MM.1S (cell line): ENCODE results near the gene CEACAM6.

Source experiments
- EZH2 ChIP-seq: fragments of 300-600 bp; sonication (generic); optimal IDR thresholded peaks from 2 replicates; pipeline ENCODE3; 2017; ENCODE audit warnings: low read depth, mild to moderate bottlenecking, antibody characterized with exemption, low read length, mixed read lengths
- TF ChIP-seq, protein P1 (sequence below): fragments of 300-600 bp; sonication (generic); IDR thresholded peaks from 2 replicates; pipeline ENCODE4 v1.5.1; 2016; ENCODE audit warnings: antibody characterized with exemption, low read length, mixed read lengths

DNA sequence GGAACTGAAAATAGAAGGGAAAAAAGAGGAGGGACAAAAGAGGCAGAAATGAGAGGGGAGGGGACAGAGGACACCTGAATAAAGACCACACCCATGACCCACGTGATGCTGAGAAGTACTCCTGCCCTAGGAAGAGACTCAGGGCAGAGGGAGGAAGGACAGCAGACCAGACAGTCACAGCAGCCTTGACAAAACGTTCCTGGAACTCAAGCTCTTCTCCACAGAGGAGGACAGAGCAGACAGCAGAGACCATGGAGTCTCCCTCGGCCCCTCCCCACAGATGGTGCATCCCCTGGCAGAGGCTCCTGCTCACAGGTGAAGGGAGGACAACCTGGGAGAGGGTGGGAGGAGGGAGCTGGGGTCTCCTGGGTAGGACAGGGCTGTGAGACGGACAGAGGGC lies 46.8 kb upstream of the CEACAM6 start, which contains the start of gene CEACAM5:
- TF ChIP-seq, protein P1, sequence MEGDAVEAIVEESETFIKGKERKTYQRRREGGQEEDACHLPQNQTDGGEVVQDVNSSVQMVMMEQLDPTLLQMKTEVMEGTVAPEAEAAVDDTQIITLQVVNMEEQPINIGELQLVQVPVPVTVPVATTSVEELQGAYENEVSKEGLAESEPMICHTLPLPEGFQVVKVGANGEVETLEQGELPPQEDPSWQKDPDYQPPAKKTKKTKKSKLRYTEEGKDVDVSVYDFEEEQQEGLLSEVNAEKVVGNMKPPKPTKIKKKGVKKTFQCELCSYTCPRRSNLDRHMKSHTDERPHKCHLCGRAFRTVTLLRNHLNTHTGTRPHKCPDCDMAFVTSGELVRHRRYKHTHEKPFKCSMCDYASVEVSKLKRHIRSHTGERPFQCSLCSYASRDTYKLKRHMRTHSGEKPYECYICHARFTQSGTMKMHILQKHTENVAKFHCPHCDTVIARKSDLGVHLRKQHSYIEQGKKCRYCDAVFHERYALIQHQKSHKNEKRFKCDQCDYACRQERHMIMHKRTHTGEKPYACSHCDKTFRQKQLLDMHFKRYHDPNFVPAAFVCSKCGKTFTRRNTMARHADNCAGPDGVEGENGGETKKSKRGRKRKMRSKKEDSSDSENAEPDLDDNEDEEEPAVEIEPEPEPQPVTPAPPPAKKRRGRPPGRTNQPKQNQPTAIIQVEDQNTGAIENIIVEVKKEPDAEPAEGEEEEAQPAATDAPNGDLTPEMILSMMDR = no peak
- TF ChIP-seq EZH2 = no peak
